ENCODE data around the gene PFKP. TPM values are rescaled to one million over a fixed set of nuclear protein-coding genes. Genes with fewer than 3 reads are reported as not detected.

PFKP gene
- total RNA-seq, 1 experiment from 2014 or later = 971 TPM

- DNase-seq (ENCODE audit: low read depth) = no peak
- in situ Hi-C loops (cut with HindIII; ENCODE audit: low pct_unique_long_range_greater_than_20kb, low sequenced_read_pairs) = no loop called here
Observed at GRCh38 chr10:3066317-3067117, 831 bp upstream of the PFKP start.

DNA sequence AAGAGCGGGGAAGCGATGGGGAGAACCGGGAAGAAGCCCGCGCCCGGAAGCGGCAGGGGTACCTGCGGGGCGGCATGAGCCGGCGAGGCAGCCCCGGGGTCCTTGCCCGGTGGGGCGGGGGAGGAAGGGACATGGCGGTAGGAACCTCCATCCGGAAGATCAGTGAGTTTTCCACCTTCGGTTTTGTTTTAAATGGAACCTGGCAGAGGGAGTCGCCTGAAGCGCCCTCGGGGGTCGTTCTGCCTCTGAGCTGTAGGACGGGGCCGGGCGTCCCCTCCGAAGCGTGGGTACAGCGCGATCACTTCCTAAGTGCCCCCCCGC is 471 bp downstream of the PFKP start:
- in situ Hi-C loops (cut with HindIII; ENCODE audit: low pct_unique_long_range_greater_than_20kb, low sequenced_read_pairs) = no loop called here
- no peak for DNase-seq (ENCODE audit: low read depth)

- DNase-seq (ENCODE audit: low read depth) = peak; percentile 65
- in situ Hi-C loops (cut with HindIII; ENCODE audit: low pct_unique_long_range_greater_than_20kb, low sequenced_read_pairs) = no loop called here
Observed at GRCh38 chr10:3068201-3068967, 1.0 kb downstream of the PFKP start.

- in situ Hi-C loops (cut with HindIII; ENCODE audit: low pct_unique_long_range_greater_than_20kb, low sequenced_read_pairs) = no loop called here
- peak; percentile 50 for DNase-seq (ENCODE audit: low read depth)
Observed at GRCh38 chr10:3068968-3069737, 1.8 kb downstream of the PFKP start.

GRCh38 chr10:3069876-3070275 is 2.5 kb downstream of the PFKP start:
- in situ Hi-C loops (cut with HindIII; ENCODE audit: low pct_unique_long_range_greater_than_20kb, low sequenced_read_pairs) = no loop called here
- DNase-seq (ENCODE audit: low read depth) = peak; percentile 53

GRCh38 chr10:3071405-3072198 is 4.3 kb downstream of the PFKP start:
- in situ Hi-C loops (cut with HindIII; ENCODE audit: low pct_unique_long_range_greater_than_20kb, low sequenced_read_pairs) = no loop called here
- DNase-seq (ENCODE audit: low read depth) = peak; percentile 86

DNA sequence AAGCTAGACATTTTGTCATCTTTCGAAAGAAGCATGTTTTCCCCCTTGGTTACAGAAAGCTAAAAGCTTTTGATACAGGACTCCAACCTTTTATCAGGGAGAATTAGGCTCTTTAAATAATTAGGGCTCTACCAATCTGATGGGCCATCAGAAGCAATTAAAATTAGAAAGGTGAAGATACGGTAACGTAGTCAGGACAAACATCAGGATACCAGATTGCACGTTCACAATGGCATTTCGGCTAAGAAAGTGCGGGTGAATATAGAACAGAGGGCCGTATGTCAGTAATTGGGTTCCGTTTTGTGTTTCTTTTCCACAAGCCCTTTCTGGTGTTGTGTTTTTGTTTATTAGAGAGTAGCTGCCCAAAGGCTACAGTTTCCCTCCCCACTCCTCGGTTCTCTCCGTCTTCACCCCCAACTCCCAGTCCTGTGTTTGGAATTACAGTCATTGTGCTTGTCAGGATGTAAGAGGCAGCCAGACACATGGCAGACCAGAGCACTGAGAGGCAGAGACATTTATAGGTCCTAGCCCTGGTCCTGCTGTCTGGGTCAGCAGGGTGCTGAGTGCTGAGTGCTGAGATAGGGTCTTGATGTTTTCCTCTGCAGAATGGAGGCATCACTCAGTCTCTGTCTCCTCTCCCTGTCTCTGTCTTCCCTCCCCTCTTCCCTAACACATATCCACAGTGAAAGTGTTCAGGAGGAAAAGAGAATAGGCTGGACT is 5.5 kb downstream of the PFKP start:
- in situ Hi-C loops (cut with HindIII; ENCODE audit: low pct_unique_long_range_greater_than_20kb, low sequenced_read_pairs) = no loop called here
- no peak for DNase-seq (ENCODE audit: low read depth)

- no peak for DNase-seq (ENCODE audit: low read depth)
- in situ Hi-C loops (cut with HindIII; ENCODE audit: low pct_unique_long_range_greater_than_20kb, low sequenced_read_pairs) = no loop called here
Observed at GRCh38 chr10:3074145-3074665, 6.9 kb downstream of the PFKP start.

DNA sequence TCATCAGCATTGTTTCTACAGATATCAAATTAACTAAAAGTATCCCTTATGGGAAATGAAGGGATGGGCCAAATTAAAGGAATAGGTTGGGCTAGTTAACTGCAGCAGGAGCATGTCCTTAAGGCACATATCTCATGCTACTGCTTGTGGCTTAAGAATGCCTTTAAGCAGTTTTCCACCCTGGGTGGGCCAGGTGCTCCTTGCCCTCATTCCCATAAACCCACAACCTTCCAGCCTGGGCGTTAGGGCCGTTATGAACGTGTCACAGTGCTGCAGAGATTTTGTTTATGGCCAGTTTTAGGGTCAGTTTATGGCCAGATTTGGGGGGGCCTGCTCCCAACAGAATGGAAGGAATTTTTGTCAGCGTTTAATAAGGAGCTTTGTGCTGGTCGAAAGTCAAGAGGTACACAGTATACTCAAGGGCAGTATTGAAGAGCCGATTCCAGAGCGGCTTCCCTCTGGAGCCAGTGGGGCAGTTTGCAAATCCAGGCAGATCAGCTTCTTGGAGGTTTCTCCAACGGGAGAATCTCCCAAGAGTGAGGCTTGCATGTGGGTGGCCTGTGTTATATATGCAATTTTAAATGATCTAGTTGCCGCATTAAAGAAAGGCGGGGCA is 7.7 kb downstream of the PFKP start:
- in situ Hi-C loops (cut with HindIII; ENCODE audit: low pct_unique_long_range_greater_than_20kb, low sequenced_read_pairs) = no loop called here
- no peak for DNase-seq (ENCODE audit: low read depth)

- in situ Hi-C loops (cut with HindIII; ENCODE audit: low pct_unique_long_range_greater_than_20kb, low sequenced_read_pairs) = no loop called here
- DNase-seq (ENCODE audit: low read depth) = no peak
Observed at GRCh38 chr10:3076138-3076537, 8.8 kb downstream of the PFKP start.

- DNase-seq (ENCODE audit: low read depth) = no peak
- in situ Hi-C loops (cut with HindIII; ENCODE audit: low pct_unique_long_range_greater_than_20kb, low sequenced_read_pairs) = no loop called here
Observed at GRCh38 chr10:3077509-3077908, 10.2 kb downstream of the PFKP start.

DNA sequence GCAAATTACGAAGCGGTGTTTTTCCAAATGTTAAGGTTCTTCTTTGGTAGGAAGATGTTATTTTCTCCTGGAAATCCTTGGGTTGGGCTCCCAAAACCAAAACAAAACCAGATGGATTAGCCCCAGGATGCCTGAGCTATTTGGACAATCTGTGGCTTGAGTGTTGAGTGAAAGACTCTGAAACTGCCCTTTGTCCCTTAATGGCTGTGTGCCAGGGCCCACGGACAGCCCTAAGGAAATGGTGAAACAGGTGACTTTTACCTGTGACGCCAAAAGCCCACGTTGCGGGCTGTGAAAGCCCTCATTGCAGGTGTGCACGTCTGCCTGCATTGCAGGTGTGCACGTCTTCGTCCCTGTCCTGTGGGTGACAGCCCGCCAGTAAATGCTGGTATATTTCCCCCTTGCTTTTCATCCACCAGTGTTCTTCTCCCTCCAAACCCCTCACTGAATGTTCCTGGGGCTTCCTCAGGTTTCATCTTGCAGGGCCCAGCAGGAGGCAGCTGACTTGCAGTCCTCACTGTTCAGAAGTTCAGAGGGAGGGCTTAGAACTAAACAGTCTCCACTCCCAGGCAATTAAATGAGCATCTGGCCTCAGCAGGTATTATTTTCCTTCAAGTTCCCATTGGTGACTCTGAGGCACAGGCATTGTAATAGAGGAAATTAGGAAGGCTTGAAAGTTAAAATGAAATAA is 10.7 kb downstream of the PFKP start:
- in situ Hi-C loops (cut with HindIII; ENCODE audit: low pct_unique_long_range_greater_than_20kb, low sequenced_read_pairs) = no loop called here
- DNase-seq (ENCODE audit: low read depth) = no peak

DNA sequence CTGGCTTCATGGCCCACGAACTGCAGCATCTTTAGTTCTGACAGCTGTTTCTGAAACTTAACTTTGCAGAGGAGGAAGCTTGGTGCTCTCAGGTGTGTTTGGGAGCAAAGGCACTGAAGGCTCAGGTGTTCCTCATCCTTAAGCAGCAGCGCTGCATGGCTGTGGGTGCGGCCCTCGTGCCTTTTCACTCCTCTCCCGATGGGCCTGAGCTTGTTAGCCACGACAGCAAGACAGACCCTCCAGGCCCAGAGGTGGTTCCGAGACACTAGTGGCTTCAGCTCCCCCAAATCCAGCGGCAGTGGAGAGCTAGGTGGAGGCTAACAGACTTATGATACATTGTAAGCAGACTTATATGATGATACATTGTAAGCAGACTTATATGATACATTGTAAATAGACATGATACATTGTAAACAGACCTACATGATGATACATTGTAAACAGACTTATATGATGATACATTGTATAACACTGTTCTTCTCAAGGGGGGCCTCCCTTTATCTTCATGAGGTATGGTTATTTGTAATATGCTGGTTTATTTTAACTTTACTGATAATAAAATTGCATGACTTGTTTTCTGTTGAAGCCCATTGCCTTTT is 14.1 kb downstream of the PFKP start:
- DNase-seq (ENCODE audit: low read depth) = no peak
- in situ Hi-C loops (cut with HindIII; ENCODE audit: low pct_unique_long_range_greater_than_20kb, low sequenced_read_pairs) = no loop called here

DNA sequence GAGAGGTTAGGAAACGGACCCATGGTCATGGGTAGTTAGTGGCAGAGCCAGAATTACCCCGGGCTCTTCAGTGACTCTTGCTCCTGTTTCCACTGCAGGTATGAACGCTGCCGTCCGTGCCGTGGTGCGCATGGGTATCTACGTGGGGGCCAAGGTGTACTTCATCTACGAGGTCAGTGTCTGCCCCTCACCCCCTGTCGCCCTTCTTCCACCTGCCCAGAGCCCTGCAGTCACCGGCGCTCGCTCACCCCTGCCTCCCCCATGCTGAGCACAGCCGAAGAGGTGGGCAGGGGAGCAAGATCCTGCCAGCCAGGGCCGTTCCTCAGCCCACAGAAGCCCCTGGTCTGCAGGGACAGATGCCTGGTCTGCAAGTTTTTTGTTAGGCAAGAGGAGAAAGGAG is 14.9 kb downstream of the PFKP start:
- no peak for DNase-seq (ENCODE audit: low read depth)
- in situ Hi-C loops (cut with HindIII; ENCODE audit: low pct_unique_long_range_greater_than_20kb, low sequenced_read_pairs) = no loop called here

GRCh38 chr10:3085785-3086567 is 18.6 kb downstream of the PFKP start:
- in situ Hi-C loops (cut with HindIII; ENCODE audit: low pct_unique_long_range_greater_than_20kb, low sequenced_read_pairs) = no loop called here
- no peak for DNase-seq (ENCODE audit: low read depth)

DNA sequence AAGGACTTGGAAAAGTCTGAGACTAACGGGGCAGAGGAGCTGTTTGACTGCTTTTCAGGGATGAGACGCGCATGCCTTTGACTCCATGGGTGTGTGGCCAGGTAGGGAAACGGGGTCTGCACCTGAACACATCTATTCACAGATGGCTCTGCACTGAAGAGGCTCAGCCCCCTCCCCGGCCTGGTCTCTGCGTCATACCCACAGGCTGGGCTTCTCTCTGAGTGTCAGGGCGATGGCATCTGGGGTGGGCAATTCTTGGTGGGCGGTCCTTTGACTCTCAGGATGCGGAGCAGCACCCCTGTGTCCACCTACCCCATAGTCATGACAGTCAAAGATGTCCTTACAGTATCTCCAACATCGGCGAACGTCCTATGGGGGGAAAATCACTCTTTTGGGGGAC is 23.0 kb downstream of the PFKP start:
- DNase-seq (ENCODE audit: low read depth) = no peak
- in situ Hi-C loops (cut with HindIII; ENCODE audit: low pct_unique_long_range_greater_than_20kb, low sequenced_read_pairs) = no loop called here
